BLaER1 treated with 17β-estradiol and CSF1 and Interleukin-3, amounts not matched to agents 10 nM and 100 nM (cell line): ENCODE measurements around the gene ALG9.

Source experiments
- H3K27ac ChIP-seq, 11 experiments: shearing (Covaris generic); formaldehyde crosslinking; 2 replicates each; pipeline ENCODE4 v1.8.1; 2022
- H3K27me3 ChIP-seq, 11 experiments: shearing (Covaris generic); formaldehyde crosslinking; 2 replicates each; pipeline ENCODE4 v1.8.1; 2022
- H3K36me3 ChIP-seq, 11 experiments: shearing (Covaris generic); formaldehyde crosslinking; 2 replicates each; pipeline ENCODE4 v1.8.1; 2022
- H3K4me1 ChIP-seq, 10 experiments: shearing (Covaris generic); formaldehyde crosslinking; 2 replicates each; pipeline ENCODE4 v1.8.1; 2022
- H3K4me2 ChIP-seq, 11 experiments: shearing (Covaris generic); formaldehyde crosslinking; 2 replicates each; pipeline ENCODE4 v1.8.1; 2022
- H3K4me3 ChIP-seq, 10 experiments: shearing (Covaris generic); formaldehyde crosslinking; 2 replicates each; pipeline ENCODE4 v1.8.1; 2022
- H3K9ac ChIP-seq, 11 experiments: shearing (Covaris generic); formaldehyde crosslinking; 2 replicates each; pipeline ENCODE4 v1.8.1; 2022
- H3K9me3 ChIP-seq, 11 experiments: shearing (Covaris generic); formaldehyde crosslinking; replicated peaks in 1 of 11; 2 replicates each; pipeline ENCODE4 v1.8.1; 2022
- H4K20me1 ChIP-seq, 11 experiments: shearing (Covaris generic); formaldehyde crosslinking; 2 replicates each; pipeline ENCODE4 v1.8.1; 2022
- Cebpa-rat ChIP-seq, 11 experiments: shearing (Covaris generic); IDR thresholded peaks; 2 replicates each; pipeline ENCODE4 v1.8.1; 2022

The ALG9 gene

DNA sequence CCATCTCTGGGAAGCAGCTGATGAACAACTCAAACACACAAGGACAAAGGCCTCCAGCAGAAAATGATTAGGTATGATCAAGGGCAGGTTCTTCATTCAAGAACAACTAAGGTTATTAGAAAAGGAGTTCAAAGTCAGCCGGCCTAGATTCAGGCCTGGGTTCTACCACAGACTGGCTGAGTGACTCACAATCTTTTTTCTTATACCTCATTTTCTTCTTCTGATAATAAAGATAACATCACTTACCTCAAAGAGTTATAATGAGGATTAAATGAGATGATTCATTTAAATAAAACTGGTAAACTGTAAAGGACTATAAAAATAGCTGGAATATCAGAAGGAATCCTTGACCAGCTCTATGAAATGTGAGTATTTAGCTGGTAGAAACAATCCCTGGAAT is 55.9 kb downstream of the ALG9 start:
- 0 out of 22 replicates have a peak, but pooled peaks cover 0 to 3% (median 0%) of the 10 kb centered on the region in 11 experiments for H3K9me3 ChIP-seq
- no peaks in the 10 kb centered on the region for H3K27me3 ChIP-seq
- no peak overlapping the region for H3K4me2 ChIP-seq
- peaks cover 24 to 56% (median 44%) of the 10 kb centered on the region in 11 experiments for H3K36me3 ChIP-seq
- H3K4me1 ChIP-seq, result peaks cover 11 to 20% (median 15%) of the 10 kb centered on the region in 10 experiments
- H3K9ac ChIP-seq, result no peak overlapping the region
- H3K27ac ChIP-seq, result no peak overlapping the region
- no peak for TF ChIP-seq Cebpa-rat (IDR thresholded peaks at IDR 0.05)
- no peak overlapping the region for H3K4me3 ChIP-seq
- H4K20me1 ChIP-seq, result no peaks in the 10 kb centered on the region

DNA sequence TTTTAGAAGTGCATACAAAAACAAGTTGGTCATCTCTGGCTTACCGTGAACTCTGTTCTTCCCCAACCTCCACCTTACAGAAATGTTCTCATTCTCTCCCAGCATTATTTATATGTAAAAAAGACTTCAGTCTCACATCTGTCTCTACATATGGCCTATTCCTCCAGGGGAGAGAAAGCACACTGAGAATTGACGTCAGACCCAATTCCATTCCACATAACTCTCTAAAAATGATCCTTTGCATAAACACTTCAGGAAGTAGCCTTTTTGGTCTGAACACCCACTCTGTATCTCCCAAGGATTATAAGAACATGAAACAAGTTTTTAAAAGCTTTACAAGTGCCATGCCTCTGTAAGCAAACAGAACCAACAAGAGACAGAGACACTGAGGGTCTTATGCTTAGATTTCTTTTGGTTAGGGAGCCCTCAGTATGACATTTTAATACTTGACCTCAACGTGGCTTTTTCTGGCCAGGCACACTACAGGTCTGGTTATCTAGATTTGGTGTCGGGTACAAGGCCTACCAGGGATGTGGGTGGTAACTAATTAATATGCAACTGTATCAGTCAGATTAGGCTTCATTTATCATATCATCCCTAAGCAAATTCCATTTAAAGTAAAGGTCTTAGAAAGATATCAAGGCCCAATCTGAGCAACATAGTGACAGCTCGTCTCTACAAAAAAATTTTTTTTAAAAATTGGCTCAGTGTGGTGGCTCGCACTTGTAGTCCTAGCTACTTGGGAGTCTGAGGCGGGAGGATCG is 56.6 kb downstream of the ALG9 start:
- Histone ChIP-seq H4K20me1 (no peaks in the 10 kb centered on the region), H3K4me1 (peaks cover 10 to 16% (median 13%) of the 10 kb centered on the region in 10 experiments), H3K27me3 (no peaks in the 10 kb centered on the region), H3K36me3 (peaks cover 31 to 61% (median 52%) of the 10 kb centered on the region in 11 experiments), H3K27ac (no peak overlapping the region), H3K4me3 (no peak overlapping the region), H3K9ac (no peak overlapping the region), H3K9me3 (0 out of 22 replicates have a peak, but pooled peaks cover 0 to 3% (median 0%) of the 10 kb centered on the region in 11 experiments), H3K4me2 (no peak overlapping the region)
- TF ChIP-seq Cebpa-rat (IDR thresholded peaks at IDR 0.05), result no peak

DNA sequence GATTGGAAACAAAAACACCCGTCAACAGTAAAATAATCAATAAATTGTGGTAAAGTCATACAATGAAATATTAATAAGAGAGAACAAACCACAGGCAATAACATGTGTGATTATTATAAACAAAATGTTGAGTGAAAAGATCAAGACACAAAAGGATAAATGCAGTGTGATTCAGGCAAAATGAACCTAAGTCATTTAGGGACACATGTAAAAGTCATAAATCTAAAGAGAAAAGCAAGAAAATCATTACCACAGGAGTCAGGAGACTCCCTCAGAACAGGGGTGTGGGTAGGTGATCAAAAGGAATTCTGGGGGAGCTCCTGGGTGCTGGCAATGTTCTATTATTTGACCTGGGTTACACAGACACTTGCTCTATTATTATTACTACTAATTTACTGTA is 57.3 kb downstream of the ALG9 start:
- H3K4me1 ChIP-seq, result peaks cover 4 to 9% (median 6%) of the 10 kb centered on the region in 10 experiments; a peak in 19 of 20 replicates
- no peak overlapping the region for H3K4me2 ChIP-seq
- H3K27me3 ChIP-seq, result no peaks in the 10 kb centered on the region
- TF ChIP-seq Cebpa-rat (IDR thresholded peaks at IDR 0.05), result no peak
- H3K36me3 ChIP-seq, result peaks cover 36 to 67% (median 54%) of the 10 kb centered on the region in 11 experiments
- no peak overlapping the region for H3K27ac ChIP-seq
- 0 out of 22 replicates have a peak, but pooled peaks cover 0 to 3% (median 0%) of the 10 kb centered on the region in 11 experiments for H3K9me3 ChIP-seq
- H3K9ac ChIP-seq, result no peak overlapping the region
- H4K20me1 ChIP-seq, result no peaks in the 10 kb centered on the region
- H3K4me3 ChIP-seq, result no peak overlapping the region

GRCh38 chr11:111812211-111812610 is 59.2 kb downstream of the ALG9 start:
- Histone ChIP-seq H3K27me3 (no peaks in the 10 kb centered on the region), H3K4me1 (no peaks in the 10 kb centered on the region), H3K9ac (no peak overlapping the region), H3K4me3 (no peak overlapping the region), H3K4me2 (no peak overlapping the region), H3K9me3 (0 out of 22 replicates have a peak, but pooled peaks cover 0 to 3% (median 0%) of the 10 kb centered on the region in 11 experiments), H3K27ac (no peak overlapping the region), H4K20me1 (no peaks in the 10 kb centered on the region), H3K36me3 (peaks cover 47 to 74% (median 65%) of the 10 kb centered on the region in 11 experiments)
- TF ChIP-seq Cebpa-rat (IDR thresholded peaks at IDR 0.05), result no peak

GRCh38 chr11:111811445-111811844 is 59.9 kb downstream of the ALG9 start:
- H4K20me1 ChIP-seq, result no peaks in the 10 kb centered on the region
- H3K9me3 ChIP-seq, result 0 out of 22 replicates have a peak, but pooled peaks cover 0 to 3% (median 0%) of the 10 kb centered on the region in 11 experiments
- H3K4me1 ChIP-seq, result no peaks in the 10 kb centered on the region
- peaks cover 50 to 80% (median 66%) of the 10 kb centered on the region in 11 experiments for H3K36me3 ChIP-seq
- H3K27ac ChIP-seq, result no peak overlapping the region
- H3K4me3 ChIP-seq, result no peak overlapping the region
- no peaks in the 10 kb centered on the region for H3K27me3 ChIP-seq
- no peak overlapping the region for H3K9ac ChIP-seq
- TF ChIP-seq Cebpa-rat (IDR thresholded peaks at IDR 0.05), result no peak
- no peak overlapping the region for H3K4me2 ChIP-seq

- Histone ChIP-seq H3K27ac (no peak overlapping the region), H3K9me3 (0 out of 22 replicates have a peak, but pooled peaks cover 0 to 3% (median 0%) of the 10 kb centered on the region in 11 experiments), H4K20me1 (no peaks in the 10 kb centered on the region), H3K9ac (no peak overlapping the region), H3K27me3 (no peaks in the 10 kb centered on the region), H3K4me3 (no peak overlapping the region), H3K4me1 (no peaks in the 10 kb centered on the region), H3K4me2 (no peak overlapping the region), H3K36me3 (peaks cover 63 to 90% (median 79%) of the 10 kb centered on the region in 11 experiments)
- TF ChIP-seq Cebpa-rat (IDR thresholded peaks at IDR 0.05), result no peak
Observed at GRCh38 chr11:111808834-111809233, 62.5 kb downstream of the ALG9 start.

DNA sequence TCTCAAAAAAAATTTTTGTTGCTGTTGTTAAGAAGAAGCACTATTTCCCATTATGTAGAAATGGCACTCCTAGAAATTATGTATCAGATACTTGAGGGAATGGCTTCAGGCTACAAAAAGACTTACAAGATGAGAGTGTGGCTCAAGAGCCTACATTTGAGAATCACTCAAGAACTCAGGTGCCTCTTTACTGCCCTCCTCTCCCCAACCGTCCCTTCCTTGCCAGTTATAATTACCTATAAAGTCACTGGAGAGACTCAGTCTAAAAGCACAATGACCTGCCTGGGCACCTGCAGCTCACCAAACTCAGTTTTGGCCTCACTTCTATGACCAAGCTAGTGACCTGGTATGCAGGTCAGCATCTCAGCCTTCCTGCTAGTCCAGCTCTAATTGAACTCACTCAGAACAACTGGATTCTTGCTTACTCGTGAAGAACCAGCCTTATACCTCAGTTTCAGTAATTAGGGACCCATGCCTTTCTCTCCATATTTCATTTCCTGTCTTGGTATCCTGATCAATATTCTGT is 63.3 kb downstream of the ALG9 start:
- Histone ChIP-seq H3K36me3 (peaks cover 70 to 94% (median 84%) of the 10 kb centered on the region in 11 experiments), H3K9ac (no peak overlapping the region), H3K4me1 (no peaks in the 10 kb centered on the region), H3K27ac (no peak overlapping the region), H3K9me3 (0 out of 22 replicates have a peak, but pooled peaks cover 0 to 3% (median 0%) of the 10 kb centered on the region in 11 experiments), H3K4me2 (no peak overlapping the region), H3K27me3 (no peaks in the 10 kb centered on the region), H3K4me3 (no peak overlapping the region), H4K20me1 (no peaks in the 10 kb centered on the region)
- no peak for TF ChIP-seq Cebpa-rat (IDR thresholded peaks at IDR 0.05)

DNA sequence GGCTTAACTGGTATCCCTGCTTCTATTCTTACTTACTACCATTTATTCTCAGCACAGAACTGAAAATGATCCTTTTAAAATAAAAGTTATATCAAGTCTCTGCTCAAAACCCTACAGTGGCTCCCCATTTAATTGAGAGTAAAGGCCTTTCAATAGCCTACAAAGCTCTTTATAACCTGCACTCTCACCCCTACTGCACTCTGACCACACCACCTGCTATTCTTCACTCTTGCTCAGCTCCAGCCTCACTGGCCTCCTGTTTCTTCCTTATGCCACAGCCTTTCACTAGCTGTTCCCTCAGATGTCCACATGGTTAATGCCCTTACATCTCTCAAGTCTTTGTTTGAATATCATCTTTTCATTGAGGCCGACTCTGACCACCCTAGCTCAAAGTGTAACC is 64.3 kb downstream of the ALG9 start:
- no peaks in the 10 kb centered on the region for H4K20me1 ChIP-seq
- no peak overlapping the region for H3K27ac ChIP-seq
- H3K4me2 ChIP-seq, result no peak overlapping the region
- 0 out of 22 replicates have a peak, but pooled peaks cover 0 to under 1% (median 0%) of the 10 kb centered on the region in 11 experiments for H3K9me3 ChIP-seq
- peaks cover 75 to 95% (median 86%) of the 10 kb centered on the region in 11 experiments for H3K36me3 ChIP-seq
- H3K9ac ChIP-seq, result no peak overlapping the region
- TF ChIP-seq Cebpa-rat (IDR thresholded peaks at IDR 0.05), result no peak
- no peaks in the 10 kb centered on the region for H3K27me3 ChIP-seq
- no peaks in the 10 kb centered on the region for H3K4me1 ChIP-seq
- no peak overlapping the region for H3K4me3 ChIP-seq

DNA sequence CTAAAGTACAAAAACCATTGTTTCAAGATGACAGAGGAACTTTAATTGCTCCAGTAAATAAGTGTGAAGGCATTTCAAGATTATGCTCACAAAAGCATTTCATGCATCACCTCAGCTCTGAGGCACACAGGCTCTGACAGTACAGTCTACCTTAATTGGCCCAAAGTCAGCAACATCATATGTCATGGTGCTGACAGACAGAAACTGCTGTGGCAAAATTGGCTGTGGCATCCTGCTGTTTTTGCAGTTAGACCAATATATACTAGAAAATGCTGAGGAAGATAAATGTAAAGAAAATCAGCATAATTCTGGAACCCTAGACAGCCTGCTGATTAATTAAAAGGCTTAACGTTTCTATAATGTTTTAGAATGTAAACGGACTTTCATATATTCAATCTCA is 70.2 kb downstream of the ALG9 start:
- no peaks in the 10 kb centered on the region for H3K27me3 ChIP-seq
- no peak overlapping the region for H3K9ac ChIP-seq
- no peak overlapping the region for H3K4me2 ChIP-seq
- peaks cover 16 to 33% (median 21%) of the 10 kb centered on the region in 11 experiments for H3K9me3 ChIP-seq
- TF ChIP-seq Cebpa-rat (IDR thresholded peaks at IDR 0.05), result no peak
- no peak overlapping the region for H3K4me3 ChIP-seq
- no peaks in the 10 kb centered on the region for H4K20me1 ChIP-seq
- H3K4me1 ChIP-seq, result peaks cover 0 to 12% (median 8%) of the 10 kb centered on the region in 10 experiments; a peak in 12 of 20 replicates
- H3K36me3 ChIP-seq, result peaks cover 61 to 96% (median 85%) of the 10 kb centered on the region in 11 experiments
- H3K27ac ChIP-seq, result no peak overlapping the region
